GM19397 (cell line): ENCODE data around the gene TNS3.
"Not testable (repeated sequence)": the region's sequence is repeated elsewhere in the genome, so short reads cannot be mapped to it uniquely, and the experiment has no call there.

ENCODE experiments used
- ATAC-seq: cut with Tn5 transposase; IDR thresholded peaks from one replicate; pipeline ENCODE4 v1.9.1; 2021; ENCODE audit warnings: mild to moderate bottlenecking, moderate library complexity; ENCODE audit not compliant: unreplicated experiment

Gene TNS3

DNA sequence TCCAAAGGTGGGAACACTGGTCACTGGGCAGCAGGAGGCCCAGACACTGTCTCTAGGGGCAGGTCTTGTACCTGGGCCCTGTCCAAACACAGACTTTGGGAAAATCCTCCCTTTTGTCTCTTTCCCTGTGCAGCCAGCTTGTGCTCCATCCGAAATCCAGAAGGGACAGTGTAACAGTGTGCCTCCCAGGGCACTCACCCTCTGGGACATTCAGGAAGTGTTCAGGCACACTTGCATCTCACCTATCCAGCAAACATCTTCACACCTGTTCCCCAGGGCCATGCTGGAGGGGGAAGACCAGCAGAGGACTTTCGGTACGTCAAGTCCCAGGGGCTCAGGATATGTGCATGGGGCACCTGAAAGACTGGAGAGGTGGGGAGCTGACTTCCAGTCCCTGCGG is 38.9 kb downstream of the TNS3 start:
- ATAC-seq: no peak

DNA sequence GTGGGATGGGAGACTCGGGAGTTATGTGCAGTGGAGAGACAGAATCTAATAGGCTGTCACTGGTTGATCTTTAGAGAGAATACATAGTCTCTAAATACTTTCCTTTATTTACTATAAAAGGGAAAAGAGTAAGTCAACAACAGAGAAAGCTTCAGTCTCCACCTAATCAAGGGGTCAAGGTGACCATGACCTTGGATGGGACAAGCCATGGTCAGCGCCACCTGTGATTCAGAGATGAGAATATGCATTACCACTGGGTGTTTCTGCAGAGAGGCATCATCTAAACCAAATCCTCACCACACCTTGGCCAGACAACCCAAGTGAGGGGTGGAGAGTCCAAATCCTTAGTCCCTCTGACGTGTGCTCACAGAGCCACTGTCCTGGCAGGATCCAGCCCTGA is 39.9 kb downstream of the TNS3 start:
- ATAC-seq: no peak

- not testable (repeated sequence) for ATAC-seq
Observed at GRCh38 chr7:47541485-47541884, 40.4 kb downstream of the TNS3 start.

DNA sequence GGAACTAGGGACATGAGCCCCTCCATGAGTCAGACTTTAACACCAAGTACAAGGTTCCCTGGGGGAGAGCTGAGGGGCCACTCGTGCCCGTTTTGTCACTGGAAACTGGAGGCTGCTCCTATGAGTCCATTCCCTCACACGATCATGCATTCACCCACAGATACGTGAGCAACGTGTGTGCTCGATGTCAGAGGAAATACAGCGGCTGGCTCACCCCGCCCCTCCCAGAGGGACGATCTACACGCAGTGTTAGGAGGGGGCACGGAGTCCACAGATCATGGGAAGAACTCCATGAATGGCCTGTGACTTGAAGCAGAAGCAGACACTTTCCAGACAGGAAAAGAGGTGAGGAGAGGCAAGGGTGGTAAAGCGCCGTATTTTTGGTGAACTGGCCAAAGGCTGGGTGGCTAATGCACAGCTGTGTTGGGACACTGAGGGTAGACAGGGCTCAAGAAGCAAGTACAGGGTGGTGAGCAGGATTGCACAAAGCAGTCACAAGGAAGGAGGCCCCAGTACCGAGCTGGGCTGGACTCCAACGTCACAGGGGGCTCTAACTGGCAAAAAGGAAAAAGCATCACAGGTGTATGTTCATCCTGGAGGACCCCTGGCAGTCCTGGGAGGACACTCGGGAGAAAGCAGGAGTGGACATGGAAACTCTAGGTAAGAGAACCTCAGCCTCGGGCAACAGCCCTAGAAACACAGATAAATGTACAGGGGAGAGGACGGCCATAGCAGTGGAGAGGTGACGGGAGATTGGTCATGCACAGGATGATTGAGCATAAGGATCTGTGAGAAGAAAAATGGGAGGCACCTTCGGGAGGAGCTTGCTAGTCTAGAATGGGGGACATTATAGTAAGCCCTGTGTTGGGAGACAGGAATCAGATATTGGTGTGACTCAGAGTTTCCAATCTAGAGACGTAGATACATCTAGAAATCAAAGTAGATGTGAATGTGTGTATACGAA is 41.2 kb downstream of the TNS3 start:
- ATAC-seq: no peak

- ATAC-seq: no peak
Observed at GRCh38 chr7:47540053-47540386, 41.9 kb downstream of the TNS3 start.

DNA sequence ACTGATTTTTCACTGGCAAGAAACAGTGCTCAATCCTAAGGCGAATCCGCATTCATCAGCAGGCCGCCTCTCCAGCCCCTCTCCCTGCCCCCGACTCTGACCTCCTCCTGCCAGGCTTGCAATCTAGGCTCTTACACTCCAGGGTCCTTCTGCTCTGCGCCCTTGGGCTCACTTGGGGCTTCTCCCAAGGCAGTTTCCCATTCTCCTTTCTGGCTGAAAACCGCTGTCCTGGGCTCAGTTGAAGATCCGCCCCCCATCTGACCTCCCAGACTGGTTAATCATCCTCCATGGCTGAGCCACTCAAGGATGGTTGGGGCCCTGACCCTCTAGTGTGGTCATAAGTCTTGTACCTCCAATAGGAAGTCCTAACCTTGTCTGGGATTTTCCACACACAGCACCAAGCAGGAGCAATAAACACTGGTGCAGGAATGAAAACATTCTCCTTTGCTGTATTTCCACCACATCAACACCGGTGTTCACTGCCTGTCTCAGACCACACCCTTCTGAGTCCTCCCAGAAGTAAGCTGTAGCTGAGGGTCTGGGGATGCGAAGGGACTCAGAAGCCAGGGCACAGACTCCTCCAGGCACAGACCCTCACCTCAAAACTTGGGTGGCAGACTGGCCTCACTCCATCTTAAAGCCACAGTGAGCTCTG is 42.4 kb downstream of the TNS3 start:
- ATAC-seq: no peak

DNA sequence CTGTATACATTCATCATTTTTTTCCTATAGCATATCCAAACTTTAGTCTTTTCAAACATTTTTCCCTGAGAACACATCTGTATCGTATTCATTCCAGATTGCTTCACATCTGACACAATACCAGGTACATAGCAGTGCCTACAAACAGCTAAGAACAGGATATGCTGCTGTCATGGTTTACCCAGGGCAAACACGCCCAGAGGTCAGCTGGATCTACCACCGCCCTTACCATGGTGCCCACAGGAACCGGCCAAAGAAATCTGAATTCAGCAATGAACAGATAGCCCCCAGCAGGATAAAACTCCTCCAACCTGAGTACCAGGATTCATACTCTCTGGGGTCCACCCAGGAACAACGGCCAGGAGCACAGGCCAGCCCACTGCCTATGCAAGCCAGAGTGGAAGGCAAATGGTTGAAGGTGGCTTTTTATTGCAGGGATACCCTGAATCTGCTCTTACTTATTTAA is 43.0 kb downstream of the TNS3 start:
- no peak for ATAC-seq

- no peak for ATAC-seq
Observed at GRCh38 chr7:47537716-47538675, 43.9 kb downstream of the TNS3 start.

DNA sequence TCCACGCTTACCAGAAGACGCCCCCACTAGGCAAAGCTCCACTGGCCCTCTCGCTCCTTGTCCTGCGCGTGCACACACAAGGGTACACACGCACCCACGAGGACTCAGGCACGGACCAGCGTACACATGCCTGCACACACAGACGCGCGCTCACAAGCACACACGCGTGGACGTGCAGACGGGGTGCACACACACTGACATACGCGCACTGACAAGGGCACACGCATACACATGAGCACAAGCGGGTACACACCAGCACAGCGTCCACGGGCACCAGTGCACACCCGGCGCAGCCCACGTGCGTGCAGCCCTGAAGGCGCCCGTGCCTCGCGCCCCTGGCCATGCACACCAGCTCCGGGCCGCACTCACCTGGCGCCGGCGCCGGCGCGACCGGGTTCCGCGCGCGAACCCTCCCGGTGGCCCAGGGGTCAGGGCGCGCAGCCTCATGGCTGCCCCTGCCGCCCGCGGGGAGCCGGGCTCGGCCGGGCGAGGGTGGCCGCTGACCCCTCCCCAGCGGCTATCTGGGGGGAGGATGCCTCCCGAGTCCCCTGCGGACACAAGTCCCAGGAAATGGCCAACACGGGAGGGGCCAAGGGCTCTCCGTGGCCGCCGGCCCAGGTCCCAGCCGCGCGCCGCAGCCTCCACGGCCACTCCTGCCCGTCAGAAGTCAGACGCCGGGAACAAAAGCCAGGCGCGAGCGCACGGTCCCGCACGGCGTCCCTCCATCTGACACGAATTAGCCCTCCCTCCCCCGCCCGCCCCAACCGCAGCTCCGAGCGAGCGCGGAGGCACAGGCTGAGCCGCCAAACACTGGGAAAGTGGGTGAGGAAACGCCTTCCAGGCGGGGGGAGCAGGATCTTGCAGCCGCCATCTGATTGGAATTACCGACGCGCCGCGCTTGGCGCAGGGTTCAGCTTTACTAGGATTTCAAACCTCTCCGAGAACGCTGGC is 45.0 kb downstream of the TNS3 start:
- no peak for ATAC-seq

GRCh38 chr7:47535704-47536628 is 45.9 kb downstream of the TNS3 start:
- ATAC-seq: no peak

- ATAC-seq: no peak
Observed at GRCh38 chr7:47535035-47535703, 46.7 kb downstream of the TNS3 start.

DNA sequence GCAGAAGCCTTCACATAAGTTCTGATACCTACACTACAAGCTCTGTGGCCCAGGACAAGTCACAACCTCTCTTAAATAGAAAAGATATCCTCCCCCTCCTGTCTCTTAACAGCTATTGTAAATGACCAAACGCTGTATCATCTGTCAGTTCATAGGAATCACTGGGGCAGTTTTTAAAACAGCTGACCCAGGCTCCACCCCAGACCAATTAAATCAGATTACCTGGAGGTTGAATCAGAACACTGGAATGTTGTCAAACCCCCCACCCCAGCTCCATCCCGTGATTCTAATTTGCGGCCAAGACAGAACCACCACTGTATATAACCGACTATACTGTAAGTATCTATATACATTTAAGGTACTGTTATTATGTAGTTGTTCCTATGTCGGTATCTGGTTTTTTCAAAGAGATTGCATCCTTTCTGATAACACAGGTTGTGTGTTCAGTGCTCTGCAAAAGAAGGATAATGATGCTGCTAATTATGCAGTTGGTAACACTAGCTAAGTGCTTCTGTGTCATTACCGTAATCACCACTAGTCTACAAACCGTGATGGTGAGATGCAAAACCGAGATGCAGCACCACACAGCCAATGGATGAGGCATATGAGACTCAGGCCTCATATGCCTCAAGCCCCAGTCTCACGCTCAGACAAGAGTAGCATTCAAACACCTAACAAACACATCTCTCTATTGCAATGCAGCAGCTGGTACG is 47.4 kb downstream of the TNS3 start:
- ATAC-seq: no peak

DNA sequence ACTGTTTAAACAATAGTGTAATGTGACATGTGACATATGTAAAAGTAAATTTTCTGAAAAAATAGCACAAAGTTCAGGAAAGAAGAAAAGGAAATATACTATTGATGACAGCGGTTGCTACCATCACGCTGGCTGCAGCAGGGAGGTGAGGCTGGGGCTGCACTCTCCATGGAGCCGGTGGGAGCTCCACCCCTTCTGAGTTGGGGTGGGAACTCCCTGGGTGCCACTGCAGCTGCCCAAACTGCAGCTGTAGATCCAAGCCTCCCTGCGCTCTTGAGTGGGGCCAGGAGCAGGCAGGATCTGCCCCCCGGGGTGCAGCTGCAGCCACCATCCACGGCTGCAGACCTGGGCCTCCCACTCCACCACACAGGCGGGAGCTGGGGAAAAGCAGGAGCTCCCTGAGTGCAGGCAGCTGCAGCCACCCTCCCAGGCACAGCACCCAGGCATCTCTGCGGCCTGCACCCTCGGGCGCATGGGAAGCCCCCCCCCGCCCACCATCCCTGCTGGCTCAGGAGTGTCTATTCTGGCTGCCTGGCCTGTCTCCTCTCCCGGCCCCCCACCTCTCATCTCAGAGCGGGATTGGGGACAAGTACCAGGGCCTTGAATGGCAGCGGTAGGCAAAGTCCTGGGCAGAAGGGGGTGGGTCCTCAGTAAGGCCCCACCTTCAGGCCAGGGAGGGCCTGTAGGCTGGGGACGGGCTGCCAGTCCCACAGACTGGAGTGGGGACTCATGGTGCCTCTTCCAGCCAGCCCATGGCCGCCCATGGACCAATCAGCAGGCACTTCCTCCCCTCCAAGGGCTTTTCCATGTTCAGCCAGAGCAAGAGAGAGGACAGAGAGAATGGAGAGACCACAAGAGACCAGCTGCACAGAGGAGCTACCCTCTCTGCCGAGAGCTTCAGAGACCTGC is 50.1 kb downstream of the TNS3 start:
- ATAC-seq: no peak

DNA sequence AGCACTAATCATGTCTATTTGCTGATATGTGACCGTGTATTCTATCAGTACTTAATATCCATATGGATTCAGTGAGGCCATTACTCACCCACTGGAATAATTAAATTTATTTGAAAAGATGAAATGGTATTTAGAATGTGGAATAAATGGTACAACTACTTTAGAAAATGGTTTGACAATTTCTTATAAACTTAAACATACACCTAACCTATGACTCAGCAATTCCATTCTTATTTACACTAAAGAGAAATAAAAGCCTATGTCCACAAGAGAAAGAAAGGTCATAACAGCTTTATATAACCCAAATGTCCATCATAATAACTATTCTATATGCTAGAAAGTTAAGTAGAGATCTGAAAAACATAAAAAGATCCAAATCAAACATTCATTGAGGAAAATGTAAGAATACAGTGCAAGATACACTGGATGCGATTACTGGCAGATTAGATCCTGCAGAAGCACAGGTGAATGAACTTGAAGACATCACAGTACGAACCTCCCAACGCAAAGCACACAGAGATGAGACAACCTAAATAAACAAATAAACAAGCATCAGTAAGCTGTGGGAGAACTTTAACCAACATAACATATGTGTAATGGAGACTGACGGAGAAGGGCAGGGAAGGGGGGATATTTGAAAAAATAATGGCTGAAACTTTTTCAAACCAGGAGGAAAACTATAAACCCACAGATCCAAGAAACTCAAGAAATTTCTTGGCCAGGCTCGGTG is 51.9 kb downstream of the TNS3 start:
- no peak for ATAC-seq

DNA sequence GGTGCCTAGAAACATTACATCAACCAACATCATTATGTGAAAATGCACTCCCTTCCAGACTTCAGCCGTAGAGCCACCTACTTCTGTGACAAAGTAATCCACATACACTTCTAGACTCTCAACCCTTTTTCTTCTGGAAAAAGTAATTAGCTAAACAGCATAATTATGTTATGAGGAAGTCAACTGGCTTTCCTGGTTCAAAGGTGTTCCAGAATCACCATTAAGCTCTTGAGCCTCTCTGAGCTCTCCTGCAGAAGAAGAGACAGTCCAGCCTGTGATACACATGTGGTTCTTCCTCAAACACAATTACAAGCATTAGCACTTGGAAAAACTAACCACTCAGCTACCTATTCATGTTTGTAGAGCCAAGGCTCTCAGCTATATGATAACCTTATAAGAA is 52.5 kb downstream of the TNS3 start:
- no peak for ATAC-seq

- ATAC-seq: no peak
Observed at GRCh38 chr7:47528471-47528870, 53.4 kb downstream of the TNS3 start.
